ENCODE results near the gene ZMYND15.

ZMYND15 gene

GRCh38 chr17:4724650-4725049 lies 15.0 kb upstream of the ZMYND15 start:
- WGBS, 2 donors (ENCODE audit: extremely low coverage in 2 of 2, insufficient read length in 2 of 2, insufficient replicate concordance in 1 of 2), result no CpG with 5 or more reads among the region's 5 CpGs
- Histone ChIP-seq H3K23ac (ENCODE audit: low read depth, low read length, poor library complexity) (no peak overlapping the region), H3K9me3 (replicated peaks in 1 of 2; ENCODE audit: control insufficient read depth in 2 of 2, insufficient read depth in 1 of 2, low read depth in 1 of 2, low read length in 2 of 2) (no peaks in the 10 kb centered on the region)

GRCh38 chr17:4725646-4726310 lies 13.9 kb upstream of the ZMYND15 start:
- WGBS, 2 donors (ENCODE audit: extremely low coverage in 2 of 2, insufficient read length in 2 of 2, insufficient replicate concordance in 1 of 2), result no CpG with 5 or more reads among the region's 9 CpGs

More at GRCh38 chr17:4724650-4725049, 15.0 kb upstream of the ZMYND15 start:
- Histone ChIP-seq H2BK15ac (ENCODE audit: low read length) (no peak overlapping the region), H2BK5ac (ENCODE audit: low read length) (no peak overlapping the region), H3K18ac (ENCODE audit: low read length) (no peak overlapping the region), H3K27ac (replicated peaks; ENCODE audit: low read length) (no peak overlapping the region), H3K36me3 (replicated peaks in 1 of 2; ENCODE audit: control insufficient read depth in 2 of 2, insufficient read depth in 2 of 2, low read length in 2 of 2) (peaks cover 3 to 10% of the 10 kb centered on the region in 2 donors), H2AK5ac (ENCODE audit: low read depth, low read length) (no peak overlapping the region), H2AFZ (ENCODE audit: low read length) (no peak overlapping the region), H3K4me2 (ENCODE audit: insufficient read depth, low read length, poor library complexity, severe bottlenecking) (no peak overlapping the region), H4K91ac (ENCODE audit: low read depth, low read length, poor library complexity) (no peak overlapping the region), H3K4ac (ENCODE audit: low read length) (no peak overlapping the region), H2BK120ac (ENCODE audit: low read depth, low read length) (no peak overlapping the region), H4K8ac (ENCODE audit: low read depth, low read length) (no peak overlapping the region), H3K14ac (ENCODE audit: low read length) (no peak overlapping the region), H2BK12ac (ENCODE audit: low read length) (no peak overlapping the region), H3K79me1 (ENCODE audit: low read depth, low read length) (no peaks in the 10 kb centered on the region), H3K27me3 (ENCODE audit: control insufficient read depth in 3 of 3, insufficient read depth in 3 of 3, low read depth in 1 of 3, low read length in 3 of 3) (no peaks in the 10 kb centered on the region), H3K9ac (ENCODE audit: low read depth, low read length, poor library complexity) (no peak overlapping the region), H3K4me1 (ENCODE audit: control insufficient read depth in 2 of 2, insufficient read depth in 1 of 2, low read depth in 1 of 2, low read length in 2 of 2) (no peaks in the 10 kb centered on the region), H3K4me3 (ENCODE audit: low read length in 2 of 2) (no peak overlapping the region)
- no peak for DNase-seq (ENCODE audit: low spot score)

GRCh38 chr17:4728124-4728523 lies 11.5 kb upstream of the ZMYND15 start:
- Histone ChIP-seq H2AK5ac (ENCODE audit: low read depth, low read length) (no peak overlapping the region), H3K27me3 (ENCODE audit: control insufficient read depth in 3 of 3, insufficient read depth in 3 of 3, low read depth in 1 of 3, low read length in 3 of 3) (no peaks in the 10 kb centered on the region), H2AFZ (ENCODE audit: low read length) (no peak overlapping the region), H3K14ac (ENCODE audit: low read length) (no peak overlapping the region), H3K9ac (ENCODE audit: low read depth, low read length, poor library complexity) (no peak overlapping the region), H2BK15ac (ENCODE audit: low read length) (no peak overlapping the region), H3K4me2 (ENCODE audit: insufficient read depth, low read length, poor library complexity, severe bottlenecking) (no peak overlapping the region), H3K4ac (ENCODE audit: low read length) (no peak overlapping the region), H3K79me1 (ENCODE audit: low read depth, low read length) (no peaks in the 10 kb centered on the region), H4K91ac (ENCODE audit: low read depth, low read length, poor library complexity) (no peak overlapping the region), H2BK120ac (ENCODE audit: low read depth, low read length) (no peak overlapping the region), H3K4me3 (ENCODE audit: low read length in 2 of 2) (no peak overlapping the region), H3K4me1 (ENCODE audit: control insufficient read depth in 2 of 2, insufficient read depth in 1 of 2, low read depth in 1 of 2, low read length in 2 of 2) (peaks cover 0 to 2% of the 10 kb centered on the region in 2 donors), H3K18ac (ENCODE audit: low read length) (no peak overlapping the region), H3K27ac (replicated peaks; ENCODE audit: low read length) (no peak overlapping the region), H2BK5ac (ENCODE audit: low read length) (no peak overlapping the region), H3K23ac (ENCODE audit: low read depth, low read length, poor library complexity) (no peak overlapping the region), H4K8ac (ENCODE audit: low read depth, low read length) (no peak overlapping the region), H2BK12ac (ENCODE audit: low read length) (no peak overlapping the region), H3K9me3 (replicated peaks in 1 of 2; ENCODE audit: control insufficient read depth in 2 of 2, insufficient read depth in 1 of 2, low read depth in 1 of 2, low read length in 2 of 2) (no peaks in the 10 kb centered on the region), H3K36me3 (replicated peaks in 1 of 2; ENCODE audit: control insufficient read depth in 2 of 2, insufficient read depth in 2 of 2, low read length in 2 of 2) (peaks cover 0 to 7% of the 10 kb centered on the region in 2 donors)
- no peak for DNase-seq (ENCODE audit: low spot score)
- no CpG with 5 or more reads among the region's 3 CpGs for WGBS, 2 donors (ENCODE audit: extremely low coverage in 2 of 2, insufficient read length in 2 of 2, insufficient replicate concordance in 1 of 2)

More at GRCh38 chr17:4725646-4726310, 13.9 kb upstream of the ZMYND15 start:
- DNase-seq (ENCODE audit: low spot score), result no peak
- Histone ChIP-seq H3K79me1 (ENCODE audit: low read depth, low read length) (no peaks in the 10 kb centered on the region), H4K91ac (ENCODE audit: low read depth, low read length, poor library complexity) (no peak overlapping the region), H2BK5ac (ENCODE audit: low read length) (no peak overlapping the region), H3K14ac (ENCODE audit: low read length) (no peak overlapping the region), H2AK5ac (ENCODE audit: low read depth, low read length) (no peak overlapping the region), H4K8ac (ENCODE audit: low read depth, low read length) (no peak overlapping the region), H3K18ac (ENCODE audit: low read length) (no peak overlapping the region), H3K4me3 (ENCODE audit: low read length in 2 of 2) (no peak overlapping the region), H2BK12ac (ENCODE audit: low read length) (no peak overlapping the region), H3K27ac (replicated peaks; ENCODE audit: low read length) (no peak overlapping the region), H3K4me2 (ENCODE audit: insufficient read depth, low read length, poor library complexity, severe bottlenecking) (no peak overlapping the region), H3K4me1 (ENCODE audit: control insufficient read depth in 2 of 2, insufficient read depth in 1 of 2, low read depth in 1 of 2, low read length in 2 of 2) (peaks cover 0 to 2% of the 10 kb centered on the region in 2 donors), H3K23ac (ENCODE audit: low read depth, low read length, poor library complexity) (no peak overlapping the region), H2AFZ (ENCODE audit: low read length) (no peak overlapping the region), H3K36me3 (replicated peaks in 1 of 2; ENCODE audit: control insufficient read depth in 2 of 2, insufficient read depth in 2 of 2, low read length in 2 of 2) (peaks cover 0 to under 1% of the 10 kb centered on the region in 2 donors), H3K9me3 (replicated peaks in 1 of 2; ENCODE audit: control insufficient read depth in 2 of 2, insufficient read depth in 1 of 2, low read depth in 1 of 2, low read length in 2 of 2) (no peaks in the 10 kb centered on the region), H2BK120ac (ENCODE audit: low read depth, low read length) (no peak overlapping the region), H3K4ac (ENCODE audit: low read length) (no peak overlapping the region), H3K27me3 (ENCODE audit: control insufficient read depth in 3 of 3, insufficient read depth in 3 of 3, low read depth in 1 of 3, low read length in 3 of 3) (no peaks in the 10 kb centered on the region), H3K9ac (ENCODE audit: low read depth, low read length, poor library complexity) (no peak overlapping the region), H2BK15ac (ENCODE audit: low read length) (no peak overlapping the region)

GRCh38 chr17:4733073-4733531 lies 6.5 kb upstream of the ZMYND15 start:
- no peak overlapping the region for H3K14ac ChIP-seq (ENCODE audit: low read length)
- H2AFZ ChIP-seq (ENCODE audit: low read length), result no peak overlapping the region
- no peak for DNase-seq (ENCODE audit: low spot score)
- no peak overlapping the region for H3K23ac ChIP-seq (ENCODE audit: low read depth, low read length, poor library complexity)
- no CpG with 5 or more reads among the region's 6 CpGs for WGBS, 2 donors (ENCODE audit: extremely low coverage in 2 of 2, insufficient read length in 2 of 2, insufficient replicate concordance in 1 of 2)
- H3K9ac ChIP-seq (ENCODE audit: low read depth, low read length, poor library complexity), result no peak overlapping the region
- no peak overlapping the region for H3K27ac ChIP-seq (replicated peaks; ENCODE audit: low read length)
- H2BK120ac ChIP-seq (ENCODE audit: low read depth, low read length), result no peak overlapping the region
- H3K4ac ChIP-seq (ENCODE audit: low read length), result no peak overlapping the region
- H2BK15ac ChIP-seq (ENCODE audit: low read length), result no peak overlapping the region
- peaks cover under 1 to 20% (median 8%) of the 10 kb centered on the region in 3 experiments for H3K27me3 ChIP-seq (ENCODE audit: control insufficient read depth in 3 of 3, insufficient read depth in 3 of 3, low read depth in 1 of 3, low read length in 3 of 3)
- no peak overlapping the region for H2BK5ac ChIP-seq (ENCODE audit: low read length)
- H3K4me3 ChIP-seq (ENCODE audit: low read length in 2 of 2), result no peak overlapping the region
- H4K8ac ChIP-seq (ENCODE audit: low read depth, low read length), result no peak overlapping the region
- no peaks in the 10 kb centered on the region for H3K9me3 ChIP-seq (replicated peaks in 1 of 2; ENCODE audit: control insufficient read depth in 2 of 2, insufficient read depth in 1 of 2, low read depth in 1 of 2, low read length in 2 of 2)
- no peaks in the 10 kb centered on the region for H3K79me1 ChIP-seq (ENCODE audit: low read depth, low read length)
- no peak overlapping the region for H2AK5ac ChIP-seq (ENCODE audit: low read depth, low read length)
- H3K36me3 ChIP-seq (replicated peaks in 1 of 2; ENCODE audit: control insufficient read depth in 2 of 2, insufficient read depth in 2 of 2, low read length in 2 of 2), result peaks cover 1 to 8% of the 10 kb centered on the region in 2 donors
- H4K91ac ChIP-seq (ENCODE audit: low read depth, low read length, poor library complexity), result no peak overlapping the region
- no peak overlapping the region for H3K18ac ChIP-seq (ENCODE audit: low read length)
- no peak overlapping the region for H3K4me2 ChIP-seq (ENCODE audit: insufficient read depth, low read length, poor library complexity, severe bottlenecking)
- H2BK12ac ChIP-seq (ENCODE audit: low read length), result no peak overlapping the region
- H3K4me1 ChIP-seq (ENCODE audit: control insufficient read depth in 2 of 2, insufficient read depth in 1 of 2, low read depth in 1 of 2, low read length in 2 of 2), result peaks cover 0 to 2% of the 10 kb centered on the region in 2 donors

Measured in neuronal stem cell (in vitro differentiated cells).